ENCODE results near the gene ZDHHC23.
A peak's percentile ranks its signal among the peaks of the same experiment; 100 is the strongest.

Gene ZDHHC23, protein sequence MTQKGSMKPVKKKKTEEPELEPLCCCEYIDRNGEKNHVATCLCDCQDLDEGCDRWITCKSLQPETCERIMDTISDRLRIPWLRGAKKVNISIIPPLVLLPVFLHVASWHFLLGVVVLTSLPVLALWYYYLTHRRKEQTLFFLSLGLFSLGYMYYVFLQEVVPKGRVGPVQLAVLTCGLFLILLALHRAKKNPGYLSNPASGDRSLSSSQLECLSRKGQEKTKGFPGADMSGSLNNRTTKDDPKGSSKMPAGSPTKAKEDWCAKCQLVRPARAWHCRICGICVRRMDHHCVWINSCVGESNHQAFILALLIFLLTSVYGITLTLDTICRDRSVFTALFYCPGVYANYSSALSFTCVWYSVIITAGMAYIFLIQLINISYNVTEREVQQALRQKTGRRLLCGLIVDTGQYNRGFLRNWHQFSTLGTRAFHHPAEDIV

DNA sequence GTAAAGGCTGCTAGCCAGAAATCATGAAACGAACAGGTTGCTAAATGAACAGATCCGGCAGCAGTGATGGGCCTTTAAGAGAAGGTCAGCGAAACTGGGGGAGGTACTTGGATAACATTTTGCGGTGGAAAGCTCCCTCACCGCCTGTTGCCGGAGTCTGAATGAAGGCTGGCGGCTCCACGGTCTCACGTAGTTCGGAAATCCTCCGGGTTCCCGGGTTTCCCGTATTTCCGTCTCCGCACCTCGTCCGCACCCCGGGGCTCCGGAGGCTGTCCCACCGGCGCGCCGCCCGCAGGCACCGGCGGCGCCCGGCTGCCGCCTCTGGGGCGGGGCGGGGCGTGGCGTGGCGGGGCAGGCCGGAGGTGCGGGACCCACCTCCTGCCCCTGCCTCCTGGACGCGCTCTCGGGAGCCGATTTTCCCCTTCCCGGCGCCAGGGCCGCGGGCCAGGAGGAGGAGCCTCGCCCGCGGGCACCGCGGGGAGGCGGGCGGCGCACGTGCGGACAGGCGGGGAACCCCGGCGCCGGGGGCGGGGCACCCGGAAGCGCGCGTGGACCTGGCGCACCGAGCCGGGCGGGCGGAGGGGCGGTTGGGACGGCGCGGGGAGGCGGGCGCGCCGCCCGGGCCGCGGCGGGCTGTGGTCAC, at the start of gene ZDHHC23:
Gene ZDHHC23, plus strand, starts transcription at position 642 of the 643 bp plus-strand sequence. CDS start 790 bp downstream, outside the sequence.
- Mint-ChIP-seq H3K4me3 (peak within 1 kb of the TSS; percentile 76), H3K4me1 (ENCODE audit: low read depth) (peaks cover 9% of the 10 kb centered on the region), H3K36me3 (ENCODE audit: low read depth) (no peaks in the 10 kb centered on the region), H3K27ac (peak within 1 kb of the TSS; percentile 19), H3K27me3 (ENCODE audit: low read depth) (peaks cover 56% of the 10 kb centered on the region), H3K9me3 (no peaks in the 10 kb centered on the region)

DNA sequence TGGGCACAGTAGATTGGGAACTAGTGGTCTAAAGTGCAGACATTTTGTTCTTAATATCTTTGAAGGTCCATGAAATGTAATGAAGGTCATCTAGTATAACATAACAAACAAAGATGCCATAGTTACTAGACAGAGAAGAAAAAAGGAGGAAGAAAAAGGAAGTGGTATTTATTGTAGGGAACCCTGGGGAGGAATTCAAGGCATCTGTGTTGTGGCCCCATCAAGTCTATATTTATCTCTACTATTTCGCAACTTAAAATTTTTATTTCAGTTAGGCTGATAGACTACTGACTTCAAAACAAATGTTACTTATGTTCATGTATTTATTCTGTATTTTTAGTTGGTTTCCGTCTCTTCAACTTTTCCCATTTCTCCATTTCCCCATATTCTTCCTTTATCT, 48.9 kb upstream of the ZDHHC23 start:
- Mint-ChIP-seq H3K27me3 (ENCODE audit: low read depth) (peaks cover 10% of the 10 kb centered on the region), H3K9me3 (no peaks in the 10 kb centered on the region), H3K36me3 (ENCODE audit: low read depth) (no peaks in the 10 kb centered on the region), H3K27ac (no peak overlapping the region), H3K4me1 (ENCODE audit: low read depth) (peaks cover 3% of the 10 kb centered on the region), H3K4me3 (no peak overlapping the region)

DNA sequence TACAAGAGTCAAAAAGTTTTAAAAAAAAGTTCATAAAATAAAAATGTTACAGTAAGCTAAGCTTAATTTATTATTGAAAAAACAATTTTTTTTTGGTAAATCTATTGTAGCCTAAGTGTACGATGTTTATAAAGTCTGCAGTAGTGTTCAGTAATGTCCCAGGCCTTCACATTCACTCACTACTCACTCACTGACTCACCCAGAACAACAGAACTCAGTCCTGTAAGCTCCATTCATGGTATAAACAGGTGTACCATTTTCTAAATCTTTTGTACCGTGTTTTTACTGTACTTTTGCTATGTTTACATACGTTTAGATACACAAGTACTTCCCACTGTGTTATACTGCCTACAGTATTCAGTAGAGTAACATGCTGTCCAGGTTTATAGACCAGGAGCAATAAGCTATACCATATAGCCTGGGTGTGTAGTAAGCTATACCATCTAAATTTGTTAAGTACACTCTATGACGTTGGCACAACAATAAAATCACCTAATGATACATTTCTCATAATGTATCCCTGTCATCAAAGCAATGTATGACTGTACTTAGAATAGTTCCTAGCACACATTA, 41.2 kb upstream of the ZDHHC23 start:
- no peaks in the 10 kb centered on the region for H3K9me3 Mint-ChIP-seq
- H3K4me3 Mint-ChIP-seq = no peak overlapping the region
- peaks cover 21% of the 10 kb centered on the region for H3K27me3 Mint-ChIP-seq (ENCODE audit: low read depth)
- H3K4me1 Mint-ChIP-seq (ENCODE audit: low read depth) = no peaks in the 10 kb centered on the region
- no peaks in the 10 kb centered on the region for H3K36me3 Mint-ChIP-seq (ENCODE audit: low read depth)
- H3K27ac Mint-ChIP-seq = no peak overlapping the region

DNA sequence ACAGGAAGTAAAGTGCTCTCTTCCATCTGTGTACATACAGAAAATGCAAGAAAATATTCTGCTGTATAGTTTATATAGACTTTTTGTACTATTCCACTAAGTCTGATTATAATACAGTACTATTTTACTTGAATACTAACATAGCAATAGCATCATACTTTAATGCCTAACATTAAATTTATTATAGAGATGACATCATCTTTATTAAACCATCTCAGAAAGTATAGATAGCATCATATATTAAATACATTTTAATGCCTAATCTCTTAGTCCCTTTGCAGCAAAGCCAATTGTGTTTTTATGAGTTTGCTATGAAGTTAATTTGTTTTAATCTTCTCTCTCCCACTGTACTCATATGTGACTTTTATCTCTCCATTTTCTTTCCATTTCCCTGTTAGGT, 39.7 kb upstream of the ZDHHC23 start:
- Mint-ChIP-seq H3K36me3 (ENCODE audit: low read depth) (no peaks in the 10 kb centered on the region), H3K9me3 (no peaks in the 10 kb centered on the region), H3K27ac (no peak overlapping the region), H3K27me3 (ENCODE audit: low read depth) (peaks cover 18% of the 10 kb centered on the region), H3K4me1 (ENCODE audit: low read depth) (peaks cover 6% of the 10 kb centered on the region), H3K4me3 (no peak overlapping the region)

DNA sequence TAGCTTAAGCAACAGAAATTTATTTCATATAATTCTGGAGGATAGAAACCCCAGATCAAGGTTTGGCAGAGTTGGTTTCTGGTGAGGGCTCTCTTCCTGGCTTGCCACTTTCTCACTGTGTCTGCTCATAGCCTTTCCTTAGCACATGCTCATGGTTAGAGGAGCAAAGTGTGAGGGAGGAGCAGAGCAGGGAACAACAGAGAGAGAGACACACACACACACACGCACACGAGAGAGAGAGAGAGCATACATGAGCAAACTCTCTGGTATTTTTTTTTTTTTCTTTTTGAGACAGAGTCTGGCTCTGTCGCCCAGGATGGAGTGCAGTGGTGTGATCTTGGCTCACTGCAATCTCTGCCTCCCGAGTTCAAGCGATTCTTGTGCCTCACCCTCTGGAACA, 36.8 kb upstream of the ZDHHC23 start:
- Mint-ChIP-seq H3K36me3 (ENCODE audit: low read depth) (no peaks in the 10 kb centered on the region), H3K9me3 (no peaks in the 10 kb centered on the region), H3K27me3 (ENCODE audit: low read depth) (peaks cover 11% of the 10 kb centered on the region), H3K4me1 (ENCODE audit: low read depth) (peaks cover 6% of the 10 kb centered on the region), H3K4me3 (no peak overlapping the region), H3K27ac (no peak overlapping the region)

DNA sequence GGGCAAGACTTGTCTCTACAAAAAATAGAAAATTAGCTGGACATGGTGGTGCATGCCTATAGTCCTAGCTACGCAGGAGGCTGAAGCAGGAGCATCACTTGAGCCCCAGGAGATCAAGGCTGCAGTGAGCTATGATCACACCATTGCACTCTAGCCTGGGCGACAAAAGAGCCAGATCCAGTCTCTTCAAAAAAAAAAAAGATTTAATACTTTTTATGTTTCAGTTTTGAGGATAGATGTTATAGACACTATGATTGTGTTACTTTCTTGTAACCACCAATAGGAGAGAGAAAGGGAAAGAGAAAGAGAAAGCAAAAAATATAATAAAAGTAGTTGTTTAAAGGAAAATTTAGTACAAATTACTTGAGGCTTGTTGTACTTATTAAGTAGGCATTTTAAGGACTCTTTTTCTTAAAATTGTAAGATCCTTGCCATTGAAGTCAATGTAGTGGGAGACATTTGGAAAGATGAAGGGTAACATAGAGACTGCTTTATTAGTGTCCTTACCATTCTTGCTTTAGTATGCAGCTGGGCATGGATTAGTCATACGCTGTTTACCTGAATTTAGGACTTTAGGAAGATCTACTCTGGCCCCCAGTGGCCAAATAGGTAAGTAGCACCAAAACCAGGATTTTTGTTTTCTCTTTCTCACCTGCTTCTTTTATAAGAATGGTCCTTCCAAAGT, 35.1 kb upstream of the ZDHHC23 start:
- Mint-ChIP-seq H3K9me3 (no peaks in the 10 kb centered on the region), H3K36me3 (ENCODE audit: low read depth) (no peaks in the 10 kb centered on the region), H3K4me1 (ENCODE audit: low read depth) (peaks cover 6% of the 10 kb centered on the region), H3K27ac (peak overlapping the region; percentile 72), H3K27me3 (ENCODE audit: low read depth) (peaks cover 11% of the 10 kb centered on the region), H3K4me3 (peak overlapping the region; percentile 47)

DNA sequence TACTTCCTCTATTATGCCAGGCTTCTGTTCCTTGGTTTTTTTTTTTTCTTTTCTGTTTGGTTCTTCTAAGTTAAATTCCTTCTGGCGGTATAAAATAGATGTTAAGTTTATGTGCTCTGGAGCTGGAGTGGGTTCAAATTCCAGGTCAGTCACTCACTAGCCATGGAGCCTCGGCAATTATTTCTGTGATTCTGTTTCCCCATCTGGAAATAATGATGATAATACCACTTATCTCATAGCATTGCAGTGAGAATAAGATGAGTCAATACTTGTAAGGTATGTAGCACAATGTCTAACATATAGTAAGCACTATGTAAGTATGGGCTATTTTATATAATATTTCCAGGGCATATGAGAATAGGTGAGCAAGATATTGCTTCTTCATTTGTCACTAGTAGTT, 33.2 kb upstream of the ZDHHC23 start:
- Mint-ChIP-seq H3K4me3 (no peak overlapping the region), H3K4me1 (ENCODE audit: low read depth) (peaks cover 6% of the 10 kb centered on the region), H3K9me3 (no peaks in the 10 kb centered on the region), H3K27ac (no peak overlapping the region), H3K27me3 (ENCODE audit: low read depth) (peaks cover 9% of the 10 kb centered on the region), H3K36me3 (ENCODE audit: low read depth) (no peaks in the 10 kb centered on the region)

DNA sequence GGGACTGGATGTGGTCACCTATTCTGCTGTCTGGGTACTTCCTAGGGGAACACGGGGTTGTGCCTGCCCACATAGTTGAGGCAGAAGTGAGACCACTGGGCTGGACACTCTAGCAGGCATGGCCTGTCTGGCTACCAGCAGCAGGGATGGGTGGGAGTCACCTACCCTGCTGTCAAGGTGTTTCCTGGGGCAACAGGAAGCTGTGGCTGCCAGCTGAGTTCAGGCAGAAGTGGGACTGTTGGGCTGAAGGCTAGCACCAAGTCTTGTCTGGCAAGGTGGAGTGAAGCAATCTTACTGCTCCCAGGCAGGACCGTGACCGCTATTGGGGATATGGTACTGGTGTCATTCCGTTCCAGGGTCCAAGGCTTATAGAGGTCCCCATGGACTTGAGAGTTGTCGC, 20.3 kb upstream of the ZDHHC23 start:
- Mint-ChIP-seq H3K27ac (no peak overlapping the region), H3K27me3 (ENCODE audit: low read depth) (peaks cover 20% of the 10 kb centered on the region), H3K36me3 (ENCODE audit: low read depth) (peaks cover 5% of the 10 kb centered on the region), H3K4me1 (ENCODE audit: low read depth) (no peaks in the 10 kb centered on the region), H3K4me3 (no peak overlapping the region), H3K9me3 (peaks cover 25% of the 10 kb centered on the region)

DNA sequence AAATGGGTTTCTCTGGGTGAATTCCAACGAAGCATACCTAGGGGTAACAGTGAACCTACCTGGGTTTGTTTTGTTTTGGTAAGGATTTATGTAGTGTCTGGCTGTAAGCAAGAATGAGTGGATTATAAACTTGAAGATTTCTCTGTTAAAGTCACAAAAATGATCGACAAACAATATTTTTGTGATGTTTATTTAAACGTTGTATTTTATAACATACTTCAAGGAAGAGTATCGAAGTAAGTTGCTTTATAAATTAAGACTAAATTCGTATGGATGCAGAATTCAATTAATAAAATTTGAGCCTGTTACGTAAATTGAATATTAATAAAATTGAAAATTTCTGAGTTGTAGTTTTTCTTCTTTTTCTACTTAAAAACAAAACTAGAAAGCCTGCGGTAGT, 982 bp upstream of the ZDHHC23 start:
- Mint-ChIP-seq H3K27ac (no peak overlapping the region), H3K4me1 (ENCODE audit: low read depth) (peaks cover 9% of the 10 kb centered on the region), H3K36me3 (ENCODE audit: low read depth) (no peaks in the 10 kb centered on the region), H3K27me3 (ENCODE audit: low read depth) (peaks cover 61% of the 10 kb centered on the region), H3K4me3 (peak overlapping the region; percentile 76), H3K9me3 (no peaks in the 10 kb centered on the region)

DNA sequence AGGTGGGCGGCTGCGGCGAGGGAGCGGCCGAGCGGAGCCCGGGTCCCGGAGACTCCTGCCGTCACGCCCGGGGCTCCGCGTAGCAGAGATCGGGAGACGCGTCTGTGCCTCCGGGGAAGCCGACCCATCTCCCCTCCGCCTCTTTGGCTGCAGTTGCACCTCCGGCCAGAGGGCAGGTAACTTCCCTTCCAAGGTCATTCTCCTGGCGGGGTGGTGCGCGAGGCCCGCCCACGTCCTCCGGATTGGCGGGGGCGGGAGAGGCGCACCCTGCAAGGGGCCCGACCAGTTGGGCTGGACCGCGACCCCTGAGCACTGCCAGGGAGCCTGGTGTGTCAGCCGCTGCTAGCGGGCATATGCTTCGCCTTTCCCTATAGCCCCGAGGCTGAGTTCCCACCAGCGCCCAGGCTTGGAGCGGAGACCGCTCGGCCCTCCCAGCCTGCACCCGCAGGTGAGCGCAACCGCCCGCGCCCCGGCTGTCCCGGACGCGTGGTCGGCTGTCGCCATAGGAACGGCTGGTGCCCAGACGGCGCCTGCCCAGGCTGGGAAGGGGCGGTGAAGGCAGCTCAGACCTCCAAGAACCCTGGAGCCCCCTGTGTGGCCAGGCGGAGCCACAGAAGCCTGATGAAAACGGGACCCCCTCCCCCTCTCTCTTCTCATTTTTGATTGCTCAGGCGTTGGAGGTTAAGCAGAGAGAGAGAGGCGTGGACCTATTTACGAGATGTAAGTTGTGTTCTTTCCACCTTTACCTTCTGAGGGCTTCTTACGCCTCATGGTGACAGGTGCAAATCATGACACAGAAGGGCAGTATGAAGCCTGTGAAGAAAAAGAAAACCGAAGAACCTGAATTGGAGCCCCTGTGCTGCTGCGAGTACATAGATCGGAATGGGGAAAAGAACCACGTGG, 453 bp downstream of the ZDHHC23 start:
- peaks cover 50% of the 10 kb centered on the region for H3K27me3 Mint-ChIP-seq (ENCODE audit: low read depth)
- no peaks in the 10 kb centered on the region for H3K9me3 Mint-ChIP-seq
- peaks cover 9% of the 10 kb centered on the region for H3K4me1 Mint-ChIP-seq (ENCODE audit: low read depth)
- peak overlapping the region; percentile 23 for H3K4me3 Mint-ChIP-seq
- no peaks in the 10 kb centered on the region for H3K36me3 Mint-ChIP-seq (ENCODE audit: low read depth)
- H3K27ac Mint-ChIP-seq = no peak overlapping the region

DNA sequence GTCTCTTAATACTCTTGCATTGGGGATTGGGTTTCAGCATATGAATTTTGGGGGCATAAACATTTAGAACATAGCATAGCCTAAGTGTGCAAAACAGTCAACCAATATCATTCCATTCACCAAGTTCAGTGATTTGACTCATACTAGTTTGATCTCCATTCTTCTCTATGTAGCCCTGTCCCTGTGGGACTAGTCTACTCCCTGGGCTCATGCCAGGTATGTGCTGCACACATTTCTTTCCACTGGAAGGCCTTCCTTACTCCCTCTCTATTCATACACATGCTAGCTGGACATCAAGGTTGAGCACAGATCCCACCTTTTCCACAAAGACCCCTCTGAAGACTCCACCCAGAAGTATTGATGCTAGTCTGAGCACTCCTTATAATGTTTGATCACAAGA, 5.1 kb downstream of the ZDHHC23 start:
- H3K27ac Mint-ChIP-seq = no peak overlapping the region
- no peak overlapping the region for H3K4me3 Mint-ChIP-seq
- peaks cover 12% of the 10 kb centered on the region for H3K4me1 Mint-ChIP-seq (ENCODE audit: low read depth)
- H3K27me3 Mint-ChIP-seq (ENCODE audit: low read depth) = peaks cover 23% of the 10 kb centered on the region
- H3K9me3 Mint-ChIP-seq = no peaks in the 10 kb centered on the region
- H3K36me3 Mint-ChIP-seq (ENCODE audit: low read depth) = no peaks in the 10 kb centered on the region

DNA sequence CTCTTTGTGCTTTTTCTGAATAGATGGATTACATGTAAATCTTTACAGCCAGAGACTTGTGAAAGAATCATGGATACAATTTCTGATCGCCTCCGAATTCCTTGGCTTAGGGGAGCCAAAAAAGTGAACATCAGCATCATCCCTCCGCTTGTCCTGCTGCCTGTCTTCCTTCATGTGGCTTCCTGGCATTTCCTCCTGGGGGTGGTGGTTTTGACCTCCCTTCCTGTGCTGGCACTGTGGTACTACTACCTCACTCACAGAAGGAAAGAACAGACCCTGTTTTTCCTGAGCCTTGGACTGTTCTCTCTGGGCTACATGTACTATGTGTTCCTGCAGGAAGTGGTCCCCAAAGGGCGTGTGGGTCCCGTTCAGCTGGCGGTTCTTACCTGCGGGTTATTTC, 5.9 kb downstream of the ZDHHC23 start:
- no peaks in the 10 kb centered on the region for H3K36me3 Mint-ChIP-seq (ENCODE audit: low read depth)
- H3K27ac Mint-ChIP-seq = no peak overlapping the region

DNA sequence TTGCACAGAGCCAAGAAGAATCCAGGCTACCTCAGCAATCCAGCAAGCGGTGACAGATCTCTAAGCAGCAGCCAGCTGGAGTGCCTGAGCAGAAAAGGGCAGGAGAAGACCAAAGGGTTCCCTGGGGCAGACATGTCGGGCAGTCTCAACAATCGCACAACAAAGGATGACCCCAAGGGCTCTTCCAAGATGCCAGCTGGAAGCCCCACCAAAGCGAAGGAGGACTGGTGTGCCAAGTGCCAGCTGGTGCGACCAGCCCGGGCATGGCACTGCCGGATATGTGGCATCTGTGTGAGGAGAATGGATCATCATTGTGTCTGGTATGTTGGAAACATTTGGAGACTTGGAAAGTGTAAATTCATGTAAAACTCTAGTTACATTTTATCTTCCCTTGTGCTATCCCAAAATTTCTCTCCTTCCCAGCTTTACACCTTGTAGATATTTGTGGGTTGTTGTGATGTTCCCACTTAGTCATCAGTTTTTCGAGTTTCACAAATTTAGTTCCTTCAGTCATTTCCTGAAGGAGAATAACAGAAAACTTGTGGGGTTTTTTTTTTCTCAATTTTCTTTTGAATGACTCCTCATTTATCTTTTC, 6.4 kb downstream of the ZDHHC23 start:
- Mint-ChIP-seq H3K4me1 (ENCODE audit: low read depth) (peaks cover 7% of the 10 kb centered on the region), H3K27ac (no peak overlapping the region), H3K9me3 (no peaks in the 10 kb centered on the region), H3K27me3 (ENCODE audit: low read depth) (peaks cover 16% of the 10 kb centered on the region), H3K4me3 (no peak overlapping the region), H3K36me3 (ENCODE audit: low read depth) (no peaks in the 10 kb centered on the region)

More for the DNA sequence above, 5.9 kb downstream of the ZDHHC23 start:
- H3K27me3 Mint-ChIP-seq (ENCODE audit: low read depth) = peaks cover 21% of the 10 kb centered on the region
- H3K4me3 Mint-ChIP-seq = no peak overlapping the region
- H3K4me1 Mint-ChIP-seq (ENCODE audit: low read depth) = peaks cover 11% of the 10 kb centered on the region
- no peaks in the 10 kb centered on the region for H3K9me3 Mint-ChIP-seq

Data from T-helper 1 cell treated with Interleukin-12 subunit alpha and Interleukin-12 subunit beta and Interleukin-4 antibody, amounts not matched to agents 30 μg/mL and 1 μg/mL, for 36 hours (primary cell).